Coronary artery (tissue), 2 donors: ENCODE results near the gene GLT8D2.

Source experiments
- DNase-seq: peaks from one replicate; pipeline ENCODE4 v3.0.0-alpha.2; 2017; ENCODE audit warnings: low spot score
- H3K27ac ChIP-seq, 2 donors: fragments of 200-600 bp; sonication (generic); one replicate each; pipeline ENCODE4 v1.5.1; 2016 to 2019
- H3K4me3 ChIP-seq: fragments of 200-600 bp; sonication (generic); 2 replicates; pipeline ENCODE4 v1.5.1; 2016; ENCODE audit warnings: mild to moderate bottlenecking, moderate library complexity
- TF ChIP-seq, protein P1 (sequence below): fragments of 200-600 bp; sonication (generic); IDR thresholded peaks from one replicate; pipeline ENCODE4 v1.5.1; 2019; ENCODE audit warnings: antibody characterized with exemption

GLT8D2 gene

DNA sequence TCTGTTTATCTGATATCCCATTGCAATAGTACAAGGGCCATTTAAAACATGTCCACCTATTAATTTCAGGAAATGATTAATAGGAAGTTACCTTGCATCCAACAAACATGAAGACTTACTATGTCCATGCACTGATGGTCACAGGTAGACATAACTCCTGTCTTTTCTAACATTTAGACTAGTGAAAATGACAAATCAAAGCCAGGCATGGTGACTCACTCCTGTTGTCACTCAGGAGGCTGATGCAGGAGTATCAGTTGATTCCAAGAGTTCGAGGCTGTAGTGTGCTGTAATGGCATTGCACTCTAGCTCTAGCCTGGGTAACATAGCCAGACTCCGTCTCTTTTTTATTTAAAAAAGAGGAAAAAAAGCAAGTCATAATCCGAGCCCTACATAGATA lies 105.0 kb downstream of the GLT8D2 start:
- TF ChIP-seq, protein P1, sequence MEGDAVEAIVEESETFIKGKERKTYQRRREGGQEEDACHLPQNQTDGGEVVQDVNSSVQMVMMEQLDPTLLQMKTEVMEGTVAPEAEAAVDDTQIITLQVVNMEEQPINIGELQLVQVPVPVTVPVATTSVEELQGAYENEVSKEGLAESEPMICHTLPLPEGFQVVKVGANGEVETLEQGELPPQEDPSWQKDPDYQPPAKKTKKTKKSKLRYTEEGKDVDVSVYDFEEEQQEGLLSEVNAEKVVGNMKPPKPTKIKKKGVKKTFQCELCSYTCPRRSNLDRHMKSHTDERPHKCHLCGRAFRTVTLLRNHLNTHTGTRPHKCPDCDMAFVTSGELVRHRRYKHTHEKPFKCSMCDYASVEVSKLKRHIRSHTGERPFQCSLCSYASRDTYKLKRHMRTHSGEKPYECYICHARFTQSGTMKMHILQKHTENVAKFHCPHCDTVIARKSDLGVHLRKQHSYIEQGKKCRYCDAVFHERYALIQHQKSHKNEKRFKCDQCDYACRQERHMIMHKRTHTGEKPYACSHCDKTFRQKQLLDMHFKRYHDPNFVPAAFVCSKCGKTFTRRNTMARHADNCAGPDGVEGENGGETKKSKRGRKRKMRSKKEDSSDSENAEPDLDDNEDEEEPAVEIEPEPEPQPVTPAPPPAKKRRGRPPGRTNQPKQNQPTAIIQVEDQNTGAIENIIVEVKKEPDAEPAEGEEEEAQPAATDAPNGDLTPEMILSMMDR: no peak
- no peak overlapping the region for H3K27ac ChIP-seq
- DNase-seq: no peak
- H3K4me3 ChIP-seq: no peak overlapping the region
